NCI-H1105 (cell line): ENCODE results near the gene LKAAEAR1.
A peak's percentile ranks its signal among the peaks of the same experiment; 100 is the strongest.

Experiments
- DNase-seq: peaks from one replicate; lab custom pipeline; 2025; lab: John Stamatoyannopoulos, UW

The LKAAEAR1 gene

DNA sequence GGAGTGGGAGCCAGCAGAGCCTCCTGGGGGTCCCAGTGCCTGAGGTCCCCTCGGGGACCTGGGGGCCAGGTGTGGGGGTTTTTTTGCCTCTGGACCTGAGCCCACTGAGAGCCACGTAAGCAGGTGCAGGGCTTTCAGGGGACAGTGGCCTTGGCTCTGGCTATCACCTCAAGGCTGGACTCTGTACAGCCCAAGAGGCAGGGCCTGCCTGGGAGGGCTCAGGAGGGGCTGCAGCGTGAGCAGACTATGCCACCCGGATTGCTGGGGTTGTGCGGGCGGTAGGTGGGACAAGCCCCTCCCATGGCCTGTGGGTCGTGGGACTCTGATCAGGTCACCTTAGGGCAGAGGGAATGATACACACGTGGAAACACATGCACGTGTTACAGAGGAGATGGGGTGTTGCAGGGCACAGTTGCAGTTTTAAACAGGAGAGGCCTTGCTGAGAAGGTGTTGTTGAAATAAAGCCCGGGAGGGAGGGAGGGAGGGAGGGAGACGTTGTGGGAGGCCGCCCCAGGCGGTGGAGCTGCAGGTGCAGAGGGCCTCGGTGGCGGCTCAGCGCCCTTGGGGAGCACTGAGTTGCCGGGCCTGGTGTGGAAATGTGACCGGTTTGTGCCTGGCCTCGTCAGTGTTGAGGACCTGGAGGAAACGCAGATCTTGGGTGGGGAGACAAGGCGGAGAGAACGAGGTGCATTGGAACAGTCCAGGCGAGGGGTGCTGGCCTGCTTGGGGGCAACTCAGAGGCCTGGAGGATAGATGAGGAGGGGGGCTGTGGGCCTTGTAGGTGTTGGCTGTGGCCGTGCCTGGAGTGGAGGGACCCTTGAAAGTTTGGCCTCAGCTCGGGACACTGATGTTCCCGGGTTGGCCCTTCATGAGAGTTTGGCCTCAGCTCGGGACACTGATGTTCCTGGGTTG lies 18.9 kb downstream of the LKAAEAR1 start:
- DNase-seq = no peak

DNA sequence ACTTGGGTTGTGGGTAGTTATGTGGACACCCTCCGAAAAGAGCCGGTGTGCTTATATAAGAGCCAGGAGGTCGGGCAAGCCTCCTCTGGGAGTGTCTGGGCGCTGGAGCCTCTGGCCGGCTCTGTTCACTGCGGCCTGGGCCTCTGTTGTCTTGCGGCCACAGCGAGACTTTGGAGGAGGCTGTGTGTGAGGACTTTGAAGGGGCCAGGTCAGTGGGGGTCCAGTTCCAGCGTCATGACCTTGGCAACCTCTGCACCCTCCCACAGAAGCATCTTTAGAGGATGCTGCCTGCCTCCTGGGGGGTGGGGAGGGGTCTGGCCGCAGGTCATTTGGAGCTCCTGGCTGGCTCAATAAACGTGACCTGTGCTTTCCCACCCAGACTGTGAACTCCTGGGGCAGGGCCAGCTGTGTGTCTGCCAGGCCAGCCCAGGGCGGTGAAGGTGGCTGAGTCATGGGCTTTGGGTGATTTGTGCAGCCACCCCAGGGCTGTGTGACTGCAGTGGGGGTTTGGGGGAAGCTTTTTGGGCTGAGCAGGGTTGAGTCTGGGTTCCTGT lies 20.0 kb downstream of the LKAAEAR1 start:
- DNase-seq = no peak

DNA sequence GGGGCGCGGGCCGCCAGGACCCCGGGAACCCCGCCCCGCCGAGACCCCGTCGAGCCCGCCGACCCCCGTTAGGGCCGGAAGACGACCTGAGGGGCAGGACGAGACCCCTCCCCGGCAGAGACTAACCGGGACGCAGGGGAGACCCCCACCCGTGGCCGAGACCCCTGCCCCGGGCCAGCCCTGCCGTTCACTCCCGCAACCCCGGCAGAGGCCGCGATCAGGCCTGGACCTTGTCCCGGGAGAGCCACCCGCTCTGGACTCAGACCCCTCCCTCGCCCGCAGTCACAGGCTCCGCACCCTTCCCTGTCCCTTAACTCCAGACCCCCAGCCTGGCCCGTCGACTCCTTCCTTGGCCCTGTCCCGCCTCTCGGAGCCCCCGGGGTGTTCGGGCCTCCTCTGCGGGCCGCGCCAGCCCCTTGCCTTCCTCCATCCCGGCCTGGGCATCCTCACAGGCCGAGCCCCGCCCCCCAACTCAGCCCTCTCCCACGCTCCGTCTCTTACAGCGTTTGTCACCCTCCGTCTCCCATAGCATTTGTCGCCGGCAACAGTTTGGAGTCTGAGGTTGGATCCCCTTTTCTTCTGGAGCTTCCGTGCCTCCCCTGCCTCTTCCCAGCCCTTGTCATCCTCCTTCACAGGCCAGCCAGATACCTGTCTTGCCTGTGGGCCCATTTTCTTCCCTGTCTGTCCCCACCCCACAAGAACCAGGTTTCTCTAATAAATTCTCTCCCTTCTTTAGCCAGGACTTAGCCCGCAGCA lies 20.6 kb downstream of the LKAAEAR1 start:
- no peak for DNase-seq

DNA sequence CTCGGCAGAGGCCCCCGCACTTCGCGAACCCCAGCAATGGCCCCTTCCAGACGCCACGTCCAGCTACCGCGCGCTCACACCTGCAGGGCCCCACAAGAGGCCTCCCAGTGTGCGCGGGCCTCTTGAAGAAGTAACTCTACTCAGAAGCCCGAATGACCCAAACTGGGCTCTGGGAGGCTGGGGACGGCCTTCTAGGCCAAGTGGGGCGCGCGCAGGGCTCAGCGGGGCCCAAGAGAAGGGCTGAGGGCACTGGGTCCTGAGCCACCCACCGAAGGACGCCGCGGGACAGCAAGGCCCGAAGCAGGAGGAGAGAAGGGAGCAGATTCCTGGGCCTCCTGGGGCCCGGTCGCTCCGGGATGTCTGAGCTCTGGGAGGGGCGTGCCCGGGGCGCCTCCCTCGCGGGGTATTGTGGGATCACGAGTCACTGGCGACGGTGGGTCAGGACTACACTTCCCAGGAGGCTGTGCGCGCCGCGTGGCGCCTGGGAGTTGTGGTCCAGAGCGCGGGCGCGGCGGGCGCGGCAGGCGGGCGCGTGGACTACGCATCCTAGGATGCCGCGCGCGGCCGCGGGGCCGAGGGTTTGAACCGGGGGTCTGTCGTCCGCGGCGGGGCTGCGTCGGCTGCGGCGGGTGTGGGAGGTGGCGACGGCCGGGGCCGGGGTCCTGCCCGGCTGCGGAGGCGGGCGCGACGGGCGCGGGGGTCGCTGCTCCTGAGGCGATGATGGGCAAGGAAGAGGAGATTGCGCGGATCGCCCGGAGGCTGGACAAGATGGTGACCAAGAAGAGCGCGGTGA lies 21.4 kb downstream of the LKAAEAR1 start, which contains the start of gene TCEA2:
Gene TCEA2 (plus strand): TSS at position 603 of the 793 bp plus-strand sequence. CDS start 115 bp downstream, at position 718.
- DNase-seq = peak; percentile 93

DNA sequence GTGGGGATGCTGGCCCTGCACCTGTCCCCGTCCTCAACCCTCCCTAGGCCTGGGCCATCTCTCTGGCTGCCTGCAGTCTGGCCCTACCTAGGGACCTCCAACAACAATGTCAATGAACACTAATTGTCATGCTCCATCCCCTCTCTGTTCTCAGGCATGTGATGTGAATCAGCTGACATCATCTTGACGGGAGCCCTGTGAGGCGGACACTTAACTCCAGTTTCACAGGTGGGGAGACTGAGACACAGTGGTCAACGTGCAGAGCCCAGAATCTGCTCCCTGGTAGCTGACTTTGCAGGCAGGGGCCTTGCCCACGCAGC lies 22.0 kb downstream of the LKAAEAR1 start:
- no peak for DNase-seq

DNA sequence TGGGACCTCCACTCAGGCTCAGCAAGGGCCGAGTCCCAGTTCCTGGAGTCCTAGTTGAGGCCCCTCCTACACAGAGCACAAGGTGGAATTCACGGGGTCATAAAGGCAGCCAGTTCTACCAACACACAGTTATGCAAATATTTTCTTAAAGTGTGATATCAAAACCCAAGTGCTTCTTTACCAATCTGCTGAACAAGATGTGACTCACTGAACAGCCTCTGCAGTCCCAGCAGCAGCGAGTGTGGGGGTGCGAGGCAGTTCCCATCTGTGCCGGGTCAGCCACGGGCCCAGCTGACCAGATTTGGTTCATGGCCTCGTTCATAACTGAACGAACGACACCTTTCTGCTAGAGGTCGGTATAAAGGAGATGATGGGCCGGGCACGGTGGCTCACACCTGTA lies 25.7 kb downstream of the LKAAEAR1 start:
- DNase-seq = no peak

DNA sequence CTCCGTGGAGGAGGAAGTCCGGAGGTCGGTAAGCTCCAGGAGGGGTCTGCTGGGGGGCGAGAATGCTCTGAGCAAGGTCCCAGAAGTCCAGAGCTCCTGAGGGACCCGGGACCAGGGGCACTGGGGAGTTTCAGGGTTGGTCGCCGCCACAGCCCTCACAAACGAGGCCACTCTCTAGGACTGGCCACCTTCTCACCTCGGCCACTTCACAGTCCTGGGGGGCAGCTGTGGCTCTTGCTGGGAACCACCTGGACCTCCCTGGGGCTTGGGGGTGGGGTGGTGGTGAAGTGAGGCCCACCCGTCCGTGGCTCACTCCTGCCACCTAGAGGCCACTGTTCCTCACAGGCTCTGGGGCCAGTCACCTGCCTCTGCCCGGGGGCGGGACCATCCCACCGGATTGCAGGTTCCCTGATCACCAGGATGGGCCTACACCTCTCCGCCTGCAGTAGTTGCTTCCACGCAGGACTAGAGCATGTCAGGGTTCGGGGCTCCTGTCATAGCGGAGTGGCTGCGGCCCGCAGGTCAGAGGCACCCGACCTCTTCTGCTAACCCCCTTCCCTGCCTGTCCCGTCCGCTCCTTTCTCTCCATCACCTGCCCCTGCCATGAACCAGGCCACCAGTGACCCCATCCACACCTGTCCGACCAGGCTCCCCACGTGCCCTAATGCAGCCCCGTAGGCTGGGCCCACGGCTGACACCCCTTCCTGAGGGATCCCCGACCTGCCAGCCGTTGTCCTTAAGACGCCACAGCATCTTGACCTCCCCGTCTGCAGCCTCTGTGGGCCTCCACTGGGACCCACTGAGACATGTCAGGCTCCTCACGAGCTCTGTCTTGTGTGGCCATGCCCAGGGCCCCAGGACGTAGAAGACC lies 26.3 kb downstream of the LKAAEAR1 start:
- DNase-seq = peak; percentile 55

DNA sequence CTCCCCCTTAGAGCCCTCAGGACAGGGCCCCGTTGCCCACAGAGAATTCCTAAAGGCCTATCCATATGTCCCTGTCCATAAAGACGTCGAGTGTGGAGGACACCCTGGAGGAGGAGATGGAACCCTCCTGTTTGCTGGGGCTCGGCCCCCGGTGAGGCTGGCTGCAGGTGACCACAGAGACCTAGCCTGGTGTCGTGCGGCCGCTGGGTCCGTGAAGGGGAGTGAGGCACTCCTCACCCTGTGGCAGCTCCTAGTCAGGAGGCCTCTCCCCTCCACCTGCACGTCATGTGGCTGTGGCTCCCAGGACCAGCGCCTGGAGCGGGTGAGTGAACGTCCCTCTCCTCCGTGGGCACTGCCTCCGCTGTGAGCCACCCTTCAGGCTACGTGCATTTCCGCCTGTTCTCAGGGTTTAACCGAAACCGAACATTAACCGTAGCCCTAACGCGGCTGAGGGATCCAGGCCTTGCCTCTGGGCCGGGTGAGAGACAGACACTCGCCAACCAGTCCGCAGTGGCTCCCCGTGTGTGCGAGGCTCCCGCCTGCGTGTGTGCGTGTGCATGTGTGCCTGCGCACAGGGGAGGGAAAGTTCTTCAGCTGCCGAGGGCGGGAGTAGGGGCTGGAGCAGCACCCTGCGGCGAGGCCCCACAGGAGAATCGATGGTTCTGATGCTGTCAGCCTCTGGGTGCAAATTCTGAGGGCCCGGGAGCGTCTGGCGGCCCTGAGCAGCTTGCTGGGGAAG lies 27.1 kb downstream of the LKAAEAR1 start:
- no peak for DNase-seq

DNA sequence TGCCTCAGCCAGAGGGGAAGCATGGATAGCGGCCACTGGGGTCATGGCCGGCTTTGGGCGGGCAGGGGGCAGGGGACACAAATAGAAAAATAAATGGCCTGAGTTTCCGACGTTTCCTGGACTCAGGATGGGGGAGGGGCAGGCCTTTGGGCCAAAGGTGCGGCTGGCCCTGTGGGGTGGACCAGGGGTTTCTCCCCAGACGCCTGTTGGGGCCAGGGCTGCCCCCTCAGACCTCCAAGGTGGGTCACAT lies 27.6 kb downstream of the LKAAEAR1 start:
- no peak for DNase-seq

DNA sequence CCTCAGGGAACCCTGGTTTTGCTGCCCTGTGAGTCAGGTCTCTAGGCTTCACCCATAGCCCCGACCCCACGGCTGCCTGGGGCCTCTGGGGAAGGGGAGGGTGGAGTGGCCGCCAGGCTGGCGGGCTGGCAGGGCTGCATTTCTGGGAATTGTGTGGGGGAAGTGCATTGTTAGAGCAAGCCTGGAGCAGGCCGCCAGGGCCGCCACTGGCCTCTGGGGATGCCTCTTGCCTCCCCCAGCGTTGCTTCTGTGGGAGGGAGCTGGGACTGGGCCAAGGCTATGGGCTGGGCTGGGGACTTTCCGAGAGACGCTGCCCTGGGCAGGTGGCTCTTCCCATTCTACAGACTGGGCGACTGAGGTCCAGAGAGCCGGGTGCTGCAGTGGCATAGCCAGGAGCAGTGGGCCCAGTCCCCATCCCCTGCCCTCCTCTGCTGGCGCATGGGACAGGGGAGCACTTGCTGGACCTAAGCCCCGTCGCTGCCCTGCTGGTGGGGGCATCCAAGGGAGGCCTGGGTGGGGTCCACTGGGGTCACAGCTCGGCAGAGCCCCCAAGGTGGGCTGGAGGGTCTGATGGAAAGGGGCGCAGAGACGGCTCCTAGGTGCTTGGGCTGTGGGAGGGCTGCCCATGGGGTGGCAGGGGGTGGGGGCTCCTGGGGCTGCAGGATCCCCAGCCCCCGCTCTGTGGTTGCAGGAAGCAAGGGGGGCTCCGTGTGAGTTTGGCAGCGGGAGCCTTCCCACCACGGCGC lies 28.1 kb downstream of the LKAAEAR1 start:
- DNase-seq = no peak

DNA sequence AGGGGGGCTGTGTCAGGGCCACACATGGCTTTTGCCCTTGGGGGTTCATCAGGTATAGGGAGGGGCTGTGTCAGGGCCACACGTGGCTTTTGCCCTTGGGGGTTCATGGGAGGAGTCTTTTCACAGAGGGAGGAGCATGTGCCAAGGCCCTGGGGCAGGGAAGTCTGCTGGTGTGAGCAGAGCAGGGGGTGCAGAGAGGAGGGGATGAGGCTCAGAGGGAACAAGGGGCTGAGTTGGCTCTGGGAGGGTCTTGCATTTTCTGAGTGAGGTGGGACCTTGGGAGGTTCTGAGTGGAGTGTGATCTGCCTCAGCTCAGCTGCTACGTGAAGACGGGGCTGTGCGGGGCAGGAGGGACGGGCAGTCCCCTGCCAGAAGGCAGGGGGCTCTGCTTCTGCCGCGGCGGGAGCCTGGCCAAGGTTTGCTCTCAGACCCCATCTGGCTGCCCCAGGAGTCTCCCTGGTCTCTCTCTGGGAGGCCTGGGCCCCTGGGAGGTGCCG lies 28.8 kb downstream of the LKAAEAR1 start:
- no peak for DNase-seq

DNA sequence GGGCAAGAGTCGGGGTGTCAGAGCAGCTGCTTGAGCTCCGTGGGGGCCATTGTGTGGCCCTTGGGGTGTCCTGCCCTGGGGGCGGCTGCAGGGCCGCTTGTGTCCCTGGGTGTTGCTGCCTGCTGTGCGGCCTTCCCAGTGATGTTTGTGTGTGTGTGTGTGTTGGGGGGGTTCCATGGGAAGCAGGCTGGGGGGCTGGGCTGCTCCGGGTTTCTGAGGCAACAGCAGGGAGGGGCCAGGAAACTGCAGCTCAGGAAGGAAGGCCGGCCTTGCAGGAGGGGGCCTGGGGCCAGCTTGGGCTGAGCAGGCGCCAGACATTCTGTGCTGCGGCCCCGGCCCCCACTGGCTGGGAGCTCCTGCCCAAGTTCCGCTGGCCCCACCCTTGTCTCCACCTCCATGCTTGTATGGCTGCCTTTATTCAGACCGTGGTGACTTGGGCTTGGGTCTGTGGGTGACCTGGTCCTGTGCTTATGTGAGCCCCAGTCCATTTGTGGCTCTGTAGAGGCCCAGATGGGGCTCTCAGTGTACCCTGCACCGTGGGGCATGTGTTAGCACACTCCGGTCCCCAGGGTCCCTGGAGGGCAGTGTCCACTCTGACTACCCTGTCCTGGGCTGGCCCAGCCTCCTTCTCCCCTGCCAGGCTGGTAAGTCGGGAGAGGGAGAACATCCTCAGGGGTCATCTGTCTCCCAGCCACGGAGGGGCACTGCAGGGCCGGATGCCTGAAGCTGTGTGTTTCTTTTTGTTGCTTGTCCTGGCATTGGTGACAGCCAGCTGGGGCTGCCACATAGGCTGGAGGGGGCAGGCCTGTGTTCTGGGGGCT lies 30.1 kb downstream of the LKAAEAR1 start:
- no peak for DNase-seq

DNA sequence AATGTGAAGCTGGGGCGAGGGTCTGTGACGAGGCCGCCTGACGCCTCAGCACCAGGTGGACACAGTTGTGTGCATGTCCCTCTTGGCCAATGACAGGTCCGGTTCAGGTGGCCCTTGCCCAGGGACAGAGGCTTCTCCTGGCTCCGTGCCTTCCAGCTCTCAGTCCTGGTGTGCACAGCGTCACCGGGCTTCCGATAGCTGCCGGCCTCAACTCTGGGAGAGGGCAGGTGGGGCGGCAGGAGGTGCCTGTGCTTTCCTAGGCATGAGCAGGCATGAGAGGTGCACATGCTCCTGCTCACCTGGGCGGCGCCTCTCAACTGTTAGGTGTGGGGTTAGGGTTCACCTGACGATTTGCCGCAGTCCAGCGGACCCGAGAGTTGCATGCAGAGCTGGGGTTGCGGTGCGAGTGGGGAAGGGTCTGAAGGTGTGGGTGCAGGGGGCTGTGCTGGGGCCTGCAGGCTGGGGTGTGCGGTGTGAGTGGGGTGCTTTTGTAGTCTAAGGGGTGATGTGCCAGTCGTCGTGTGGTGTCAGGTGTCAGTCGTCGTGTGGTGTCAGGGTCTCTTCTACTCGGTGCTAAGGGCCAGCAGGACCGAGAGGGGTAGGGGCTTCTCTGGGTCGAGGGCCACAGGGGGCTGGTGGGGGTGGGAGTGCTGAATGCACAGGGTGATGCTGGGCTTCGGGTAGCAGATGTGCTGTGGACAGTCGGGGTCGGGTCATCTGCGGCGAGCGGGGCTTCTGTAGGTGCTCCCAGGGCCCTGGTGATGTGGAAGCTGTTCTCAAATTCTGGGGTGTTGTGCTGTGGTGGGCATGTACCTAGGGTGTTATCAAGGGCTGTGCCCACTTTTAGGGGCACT lies 31.0 kb downstream of the LKAAEAR1 start:
- DNase-seq = no peak

DNA sequence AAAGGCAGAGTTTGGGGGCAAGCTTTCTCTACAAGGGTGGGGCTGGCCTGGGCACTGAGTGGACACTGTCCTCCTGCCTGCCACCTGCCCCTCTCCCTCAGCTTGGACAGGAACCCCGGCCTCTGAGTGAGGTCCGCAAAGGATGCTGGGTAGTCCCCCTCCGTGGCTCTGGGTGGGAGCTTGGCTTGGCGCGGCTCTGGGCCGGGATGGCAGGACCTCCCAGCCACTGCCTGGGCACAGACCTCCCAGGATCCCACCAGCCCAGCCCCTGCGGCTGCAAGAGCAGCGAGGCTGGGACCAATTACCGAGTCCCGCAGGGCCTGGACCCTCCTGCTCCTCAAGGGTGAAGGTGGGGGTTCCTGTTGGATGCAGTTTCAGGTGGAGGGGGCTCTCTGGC lies 31.9 kb downstream of the LKAAEAR1 start:
- DNase-seq = no peak

DNA sequence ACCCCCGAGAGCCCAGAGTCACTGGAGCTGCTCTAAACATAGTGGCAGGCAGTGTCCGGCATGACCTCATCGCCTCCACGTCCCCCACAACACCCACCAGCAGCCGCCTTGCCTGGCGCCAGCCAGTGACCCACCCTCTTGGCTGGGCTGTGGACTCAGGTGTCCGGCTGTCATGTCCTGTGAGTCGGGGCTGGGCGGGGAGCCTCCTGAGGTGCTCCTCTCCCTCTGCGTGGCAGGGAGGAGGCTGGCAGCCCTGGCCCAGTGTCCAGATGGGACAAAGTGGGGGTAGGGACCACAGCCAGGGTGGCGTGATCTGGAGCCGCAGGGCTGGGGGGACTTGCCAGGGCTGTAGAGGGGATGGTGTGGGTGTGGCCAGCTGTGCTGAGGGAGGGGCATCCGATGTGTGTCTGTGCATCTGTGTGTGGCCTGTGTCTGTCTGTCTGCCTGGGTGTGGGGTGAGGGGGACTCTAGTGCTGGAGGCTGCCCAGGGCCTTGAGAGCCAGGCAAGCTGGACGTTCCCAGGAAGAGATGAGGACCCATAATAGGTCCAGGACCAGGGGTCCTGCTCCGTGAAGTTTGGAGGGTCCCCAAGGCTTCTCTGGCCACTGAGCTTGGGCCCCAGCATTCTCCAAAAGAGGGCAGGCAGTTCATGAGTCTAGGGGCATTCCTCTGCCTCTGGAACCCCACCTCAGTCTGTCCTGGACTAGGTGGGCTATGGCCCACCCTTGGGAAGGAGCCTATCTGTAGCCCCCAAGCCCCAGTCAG lies 32.5 kb downstream of the LKAAEAR1 start:
- no peak for DNase-seq

DNA sequence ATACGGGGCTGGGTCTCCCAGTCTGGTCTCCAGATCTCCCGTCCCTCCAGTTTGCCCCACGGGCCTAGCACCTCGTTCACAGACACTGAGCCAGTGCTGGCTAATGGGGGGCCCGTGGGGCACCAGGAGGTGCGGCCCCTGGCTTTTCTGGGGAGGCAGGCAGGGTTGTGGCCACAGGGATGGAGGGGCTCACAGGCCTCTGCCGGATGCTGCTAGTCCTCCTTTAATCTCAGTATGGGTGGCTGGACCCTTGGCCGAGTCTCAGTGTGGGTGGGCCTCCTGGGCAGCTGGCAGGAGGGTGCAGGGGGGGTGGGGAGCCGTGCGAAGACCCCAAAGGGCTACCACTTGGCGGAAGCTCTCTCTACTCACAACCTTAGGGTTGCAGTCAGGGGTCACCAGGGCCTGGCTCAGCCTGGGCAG lies 33.2 kb downstream of the LKAAEAR1 start:
- DNase-seq = no peak
